Stimulated activated CD4-positive, alpha-beta T cell treated with anti-CD3 and anti-CD28 coated beads, Interleukin-12 subunit alpha, Interleukin-12 subunit beta, amount 100 ng/mL, for 48 hours (primary cell): ENCODE data around the gene IL12RB2.
A peak's percentile ranks its signal among the peaks of the same experiment; 100 is the strongest.
"Not testable (repeated sequence)": the region's sequence is repeated elsewhere in the genome, so short reads cannot be mapped to it uniquely, and the experiment has no call there.

Experiments used
- DNase-seq, 3 donors: peaks; one replicate each; pipeline ENCODE4 v3.0.0-alpha.2; 2020; ENCODE audit warnings: low read depth in 2 of 3, low spot score in 1 of 3

The IL12RB2 gene

GRCh38 chr1:67393240-67393639 lies 85.6 kb downstream of the IL12RB2 start:
- DNase-seq = no peak

- DNase-seq = no peak
These were observed 86.1 kb downstream of the IL12RB2 start for GRCh38 chr1:67393737-67394136.

- DNase-seq = no peak
These were observed 86.9 kb downstream of the IL12RB2 start for GRCh38 chr1:67394548-67394947.

- DNase-seq = no peak
These were observed 91.7 kb downstream of the IL12RB2 start for GRCh38 chr1:67399199-67399993.

DNA sequence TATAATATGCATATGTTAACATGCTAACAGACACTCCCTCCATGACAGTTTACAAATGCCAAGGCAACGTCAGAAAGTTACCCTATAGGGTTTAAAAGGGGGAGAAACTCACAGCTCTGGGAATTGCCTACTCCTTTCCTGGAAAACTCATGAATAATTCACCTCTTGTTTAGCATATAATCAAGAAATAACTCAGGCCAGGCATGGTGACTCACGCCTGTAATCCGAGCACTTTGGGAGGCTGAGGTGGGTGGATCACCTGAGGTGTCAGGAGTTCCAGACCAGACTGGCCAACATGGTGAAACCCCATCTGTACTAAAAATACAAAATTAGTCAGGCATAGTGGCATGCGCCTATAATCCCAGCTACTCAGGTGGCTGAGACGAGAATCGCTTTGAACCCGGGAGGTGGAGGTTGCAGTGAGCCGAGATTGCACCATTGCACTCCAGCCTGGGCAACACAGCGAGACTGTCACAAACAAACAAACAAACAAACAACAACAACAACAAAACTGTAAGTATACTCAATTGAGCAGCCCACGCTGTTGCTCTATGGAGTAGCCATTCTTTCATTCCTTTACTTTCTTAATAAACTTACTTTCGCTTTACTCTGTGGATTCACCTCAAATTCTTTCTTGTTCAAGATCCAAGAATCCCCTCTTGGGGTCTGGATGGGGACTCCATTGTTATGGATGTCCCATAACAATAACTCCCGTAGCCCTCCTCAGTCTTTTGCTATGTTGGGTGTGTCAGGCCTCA lies 92.5 kb downstream of the IL12RB2 start:
- DNase-seq = peak; percentile 52 to 78 (median 68)

- no peak for DNase-seq
These were observed 93.8 kb downstream of the IL12RB2 start for GRCh38 chr1:67401443-67401842.

DNA sequence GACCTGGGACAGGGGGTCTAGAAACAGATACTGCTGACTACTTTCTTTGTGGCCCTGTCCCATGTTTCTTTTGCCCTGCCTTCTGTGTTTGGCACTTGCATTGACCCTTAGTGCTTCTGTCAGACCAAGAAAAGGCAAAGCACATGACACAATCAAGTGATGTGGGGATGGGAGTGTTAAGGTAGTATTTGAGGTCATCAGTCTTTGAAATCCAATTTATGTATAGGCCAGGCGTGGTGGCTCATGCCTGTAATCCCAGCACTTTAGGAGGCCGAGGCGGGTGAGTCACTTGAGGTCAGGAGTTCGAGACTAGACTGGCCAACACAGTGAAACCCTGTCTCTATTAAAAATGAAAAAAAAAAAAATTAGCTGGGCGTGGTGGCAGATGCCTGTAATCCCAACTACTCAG lies 96.5 kb downstream of the IL12RB2 start:
- no peak for DNase-seq

- no peak for DNase-seq
These were observed 98.0 kb downstream of the IL12RB2 start for GRCh38 chr1:67405473-67406245.

- no peak for DNase-seq
These were observed 99.8 kb downstream of the IL12RB2 start for GRCh38 chr1:67407498-67407897.

DNA sequence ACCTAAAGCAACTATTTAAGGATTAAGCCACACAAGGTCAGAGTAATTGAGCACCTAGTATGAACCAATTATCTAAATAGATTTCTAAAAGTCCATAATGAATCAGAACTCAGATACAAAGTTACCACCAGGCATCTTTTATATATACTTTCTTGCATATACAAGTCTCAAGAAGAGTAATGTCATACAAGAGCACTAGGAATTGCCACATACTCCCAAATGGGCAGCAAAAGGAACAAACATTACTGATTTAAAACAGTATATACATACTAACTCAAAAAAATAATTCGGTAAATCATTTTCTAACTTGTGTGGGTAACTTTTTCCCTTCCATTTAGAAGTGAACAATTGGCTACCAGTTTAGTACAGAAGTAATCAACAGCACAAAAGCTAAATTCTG lies 100.5 kb downstream of the IL12RB2 start:
- DNase-seq = no peak

DNA sequence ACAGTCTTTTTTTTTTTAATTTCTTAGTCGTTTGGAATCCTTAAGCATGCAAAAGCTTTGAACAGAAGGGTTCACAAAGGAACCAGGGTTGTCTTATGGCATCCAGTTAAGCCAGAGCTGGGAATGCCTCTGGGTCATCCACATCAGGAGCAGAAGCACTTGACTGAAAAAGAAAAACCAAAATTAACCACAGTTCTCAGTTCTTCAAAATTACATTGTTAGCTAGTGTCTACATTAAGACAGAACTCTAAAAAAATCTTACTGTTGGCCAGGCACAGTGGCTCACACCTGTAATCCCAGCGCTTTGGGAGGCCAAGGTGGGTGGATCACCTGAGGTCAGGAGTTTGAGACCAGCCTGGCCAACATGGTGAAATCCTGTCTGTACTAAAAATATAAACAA lies 105.4 kb downstream of the IL12RB2 start:
- not testable (repeated sequence) for DNase-seq

GRCh38 chr1:67414574-67414973 lies 106.9 kb downstream of the IL12RB2 start:
- no peak for DNase-seq

DNA sequence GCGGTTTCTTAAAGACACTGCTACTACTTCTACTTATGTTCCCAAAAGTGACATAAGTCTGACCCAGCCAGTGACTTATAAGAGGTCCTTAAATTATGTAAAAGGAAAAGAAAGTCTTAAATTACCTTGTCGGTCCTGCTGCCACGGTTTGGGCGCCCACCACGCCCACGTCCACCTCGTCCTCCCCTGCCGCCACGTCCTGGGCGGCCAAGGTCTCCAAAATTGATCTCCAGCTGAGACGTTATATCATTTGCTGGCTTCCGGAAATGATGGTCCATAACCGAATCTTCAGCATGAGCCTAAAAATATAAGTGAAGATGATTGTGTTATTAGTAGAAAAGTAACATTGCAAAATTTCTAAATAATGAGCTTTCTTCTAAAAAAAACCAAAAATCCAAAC lies 107.4 kb downstream of the IL12RB2 start:
- no peak for DNase-seq

DNA sequence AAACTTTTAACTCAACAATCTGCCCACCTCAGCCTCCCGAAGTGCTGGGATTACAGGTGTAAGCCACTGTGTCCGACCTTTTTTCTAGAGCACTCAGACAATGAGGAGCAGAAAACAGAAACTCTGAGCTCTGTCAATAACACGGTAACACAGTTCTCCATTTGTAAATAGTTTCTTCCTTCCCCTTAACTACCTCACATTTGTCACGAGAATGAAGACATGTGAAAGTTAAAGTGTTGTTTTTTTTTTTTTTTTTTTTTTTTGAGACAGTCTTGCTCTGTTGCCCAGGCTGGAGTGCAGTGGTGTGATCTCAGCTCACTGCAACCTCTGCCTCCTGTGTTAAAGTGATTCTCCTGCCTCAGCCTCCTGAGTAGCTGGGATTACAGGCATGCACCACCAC lies 110.1 kb downstream of the IL12RB2 start:
- DNase-seq = not testable (repeated sequence)

DNA sequence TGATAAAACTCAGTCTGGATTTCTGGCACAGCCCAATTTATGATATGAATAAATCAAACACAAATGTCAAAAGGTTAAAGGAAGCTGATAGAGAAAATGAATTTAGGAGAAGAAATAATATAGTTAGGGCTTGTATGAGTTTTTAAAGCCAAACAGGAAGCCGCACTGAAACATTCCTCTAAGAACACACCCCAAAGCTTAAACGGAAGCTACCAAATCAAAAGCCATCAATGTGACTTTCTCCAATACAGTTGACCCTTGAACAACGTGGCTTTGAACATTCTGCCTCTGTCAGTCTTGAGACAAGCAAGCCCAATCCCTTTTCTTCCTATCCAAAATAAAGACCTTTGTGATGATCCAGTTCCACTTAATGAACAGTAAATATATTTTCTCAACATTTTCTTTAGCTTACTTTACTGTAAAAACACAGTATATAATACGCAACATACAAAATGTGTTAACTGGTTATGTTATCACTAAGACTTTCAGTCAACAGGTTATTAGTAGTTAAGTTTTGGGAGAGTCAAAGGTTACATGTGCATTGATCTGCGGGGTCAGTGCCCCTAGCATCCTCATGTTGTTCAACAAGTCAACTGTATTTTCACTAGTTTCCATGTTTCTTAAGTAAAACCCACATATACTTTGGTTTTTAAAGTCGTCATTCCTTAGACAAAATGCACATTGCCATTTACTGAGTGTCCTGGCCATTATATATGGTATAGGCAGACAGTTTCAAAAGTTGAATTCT lies 111.3 kb downstream of the IL12RB2 start:
- no peak for DNase-seq

DNA sequence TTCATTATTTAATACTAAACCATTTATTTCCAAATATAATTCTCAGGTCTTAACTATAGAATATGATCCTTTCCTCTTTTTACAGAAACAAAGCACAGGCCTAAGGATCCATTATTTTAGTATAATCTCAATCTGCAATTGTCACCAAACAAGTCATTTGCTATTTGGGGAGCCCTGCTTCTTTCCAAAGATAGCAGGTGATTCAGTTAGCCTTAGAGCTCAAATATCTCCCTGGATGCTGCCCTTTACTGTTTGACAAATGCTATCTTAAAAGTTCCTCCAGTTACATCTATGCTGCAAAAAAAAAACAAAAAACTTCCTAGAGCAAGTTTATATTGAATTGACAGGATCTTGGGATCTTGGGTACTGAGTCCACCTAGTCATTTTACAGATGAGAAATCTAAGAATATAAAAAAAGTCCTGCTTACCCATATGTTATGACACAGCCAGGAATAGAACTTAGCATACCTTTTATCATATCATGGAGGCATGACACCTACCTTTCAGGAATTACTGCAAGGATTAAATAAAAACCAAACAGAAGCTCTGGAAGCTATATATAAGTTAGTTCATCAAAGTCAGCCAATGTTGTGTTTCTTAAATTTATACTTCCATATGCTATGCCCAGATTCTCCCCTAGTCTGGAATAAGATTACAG lies 113.3 kb downstream of the IL12RB2 start:
- DNase-seq = no peak

DNA sequence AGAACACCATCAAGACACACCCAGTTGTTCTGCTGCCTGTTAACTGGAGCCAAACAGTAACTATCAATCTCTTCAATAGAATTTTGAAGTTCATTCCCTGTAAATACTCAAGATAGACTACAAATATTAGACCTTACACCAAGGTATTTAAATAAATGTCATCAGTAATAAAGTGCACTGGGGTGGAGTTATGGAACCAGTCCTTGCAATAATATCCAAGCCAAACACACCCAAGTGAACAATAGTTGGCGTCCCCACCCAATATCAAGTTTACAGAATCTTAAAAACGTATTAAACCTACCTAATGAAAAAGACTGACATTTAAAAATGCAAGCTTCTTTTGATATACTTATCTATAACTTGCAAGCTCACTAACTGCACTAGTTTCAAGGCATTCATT lies 119.8 kb downstream of the IL12RB2 start:
- DNase-seq = no peak

DNA sequence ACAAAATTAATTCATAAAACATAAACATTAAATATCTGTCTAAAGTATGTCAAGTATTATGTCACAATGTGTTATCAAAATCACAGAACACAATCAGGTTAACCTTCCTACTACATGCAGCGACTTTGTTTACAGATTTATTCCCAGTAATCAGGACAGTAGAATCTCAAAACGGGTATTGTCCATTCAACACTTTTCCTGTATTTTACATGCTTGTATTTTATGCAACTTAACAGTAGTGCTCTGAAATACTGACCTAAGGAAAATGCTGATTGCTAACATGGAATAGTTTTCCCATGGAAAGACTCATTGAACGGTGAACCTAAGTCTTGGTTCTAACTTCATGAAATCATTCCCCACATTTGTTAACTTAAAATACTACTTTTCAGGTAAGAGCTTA lies 120.3 kb downstream of the IL12RB2 start:
- no peak for DNase-seq

DNA sequence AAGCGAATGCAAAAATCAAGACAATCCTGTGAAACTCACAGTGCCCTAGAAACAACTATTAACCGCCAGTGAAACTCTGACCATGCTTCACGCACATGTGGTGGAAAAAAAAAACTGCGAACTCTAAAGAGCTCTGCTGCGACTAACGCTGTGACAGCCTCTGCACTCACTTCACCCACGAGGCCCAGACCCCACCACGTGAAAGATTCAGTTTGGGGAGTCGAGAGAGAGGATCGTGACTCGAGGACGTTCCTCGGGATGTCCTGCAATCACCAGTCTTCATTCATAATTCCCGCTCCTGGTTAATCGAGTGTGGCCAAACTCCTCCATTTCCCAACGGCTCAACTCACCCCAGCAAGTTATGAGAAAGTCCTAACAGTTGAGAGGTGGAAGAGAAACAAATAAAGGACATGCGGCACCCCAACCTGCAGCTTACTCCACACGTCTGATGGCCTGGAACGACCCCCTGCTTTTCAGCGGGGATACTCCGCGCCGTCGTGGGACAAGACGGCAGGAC lies 121.4 kb downstream of the IL12RB2 start:
- peak in 2 of 3 donors; percentile 37 to 42 for DNase-seq
